HepG2 (cell line): Measurements from ENCODE around the gene HS2ST1. TPM values are rescaled to one million over a fixed set of nuclear protein-coding genes. Genes with fewer than 3 reads are reported as not detected.

Source experiments
- AHR ChIP-seq: IDR thresholded peaks from 2 replicates; pipeline ENCODE4 v1.6.1; 2018; ENCODE audit warnings: missing genetic modification reagents, missing compliant biosample characterization
- ATF7-NPFF ChIP-seq: sonication (generic); formaldehyde crosslinking; IDR thresholded peaks from 2 replicates; pipeline ENCODE4 v1.8.1; 2023; ENCODE audit warnings: mild to moderate bottlenecking, low read depth, missing genetic modification reagents, moderate library complexity
- CBFB ChIP-seq: sonication (generic); formaldehyde crosslinking; IDR thresholded peaks from 2 replicates; pipeline ENCODE4 v1.4.0; 2020; ENCODE audit warnings: missing genetic modification reagents
- CTCF ChIP-seq: sonication (generic); formaldehyde crosslinking; IDR thresholded peaks from 2 replicates; pipeline ENCODE4 v1.5.0; 2020; ENCODE audit warnings: mild to moderate bottlenecking, missing genetic modification reagents, moderate library complexity
- FOXK2 ChIP-seq: fragments of 450-650 bp; IDR thresholded peaks from 2 replicates; pipeline ENCODE4 v1.6.1; 2016
- HMGXB4 ChIP-seq, 2 experiments: sonication (generic) in 1 of 2; formaldehyde crosslinking in 1 of 2; IDR thresholded peaks; 2 replicates each; pipeline versions ENCODE4 v1.4.0 to v1.6.1; 2018 to 2020; ENCODE audit warnings: missing genetic modification reagents in 2 of 2, borderline replicate concordance in 1 of 2, low read depth in 1 of 2, mild to moderate bottlenecking in 1 of 2, missing biosample characterization in 1 of 2
- HNF1B ChIP-seq: sonication (generic); formaldehyde crosslinking; IDR thresholded peaks from 2 replicates; pipeline ENCODE4 v1.5.1; 2020; ENCODE audit warnings: mild to moderate bottlenecking, moderate library complexity, missing genetic modification reagents
- HNRNPLL ChIP-seq: fragments of 200-400 bp; formaldehyde crosslinking; IDR thresholded peaks from 2 replicates; pipeline ENCODE4 v1.6.1; 2017; ENCODE audit warnings: mild to moderate bottlenecking, low read depth, low read length; ENCODE audit not compliant: poor library complexity, severe bottlenecking
- HOXA3 ChIP-seq: sonication (generic); formaldehyde crosslinking; IDR thresholded peaks from 2 replicates; pipeline ENCODE4 v1.5.0; 2020; ENCODE audit warnings: missing genetic modification reagents
- HOXA9 ChIP-seq: sonication (generic); formaldehyde crosslinking; IDR thresholded peaks from 2 replicates; pipeline ENCODE4 v1.8.1; 2022; ENCODE audit warnings: missing genetic modification reagents, mild to moderate bottlenecking, moderate library complexity, borderline replicate concordance
- KDM2A ChIP-seq: sonication (generic); formaldehyde crosslinking; IDR thresholded peaks from 2 replicates; pipeline ENCODE4 v1.4.0; 2020; ENCODE audit warnings: low read depth, missing genetic modification reagents, borderline replicate concordance
- KDM3A ChIP-seq: IDR thresholded peaks from 2 replicates; pipeline ENCODE4 v1.6.1; 2018; ENCODE audit warnings: low read depth, missing compliant biosample characterization
- KDM5B ChIP-seq: sonication (generic); formaldehyde crosslinking; IDR thresholded peaks from 2 replicates; pipeline ENCODE4 v1.4.0; 2020; ENCODE audit warnings: missing genetic modification reagents, mild to moderate bottlenecking, borderline replicate concordance
- NFYB ChIP-seq: sonication (generic); formaldehyde crosslinking; IDR thresholded peaks from 2 replicates; pipeline ENCODE4 v1.4.0; 2020; ENCODE audit warnings: missing genetic modification reagents
- PATZ1 ChIP-seq: sonication (generic); formaldehyde crosslinking; IDR thresholded peaks from 2 replicates; pipeline ENCODE4 v1.4.0; 2020; ENCODE audit warnings: missing genetic modification reagents
- RAD21 ChIP-seq: fragments of 450-650 bp; formaldehyde crosslinking; IDR thresholded peaks from 2 replicates; pipeline ENCODE4 v1.5.0; 2020; ENCODE audit warnings: mild to moderate bottlenecking
- SKI ChIP-seq: fragments of 450-650 bp; IDR thresholded peaks from one replicate; pipeline ENCODE4 v1.6.1; 2018; ENCODE audit warnings: mild to moderate bottlenecking; ENCODE audit not compliant: partially characterized antibody
- SRSF9 ChIP-seq: fragments of 200-400 bp; formaldehyde crosslinking; IDR thresholded peaks from 2 replicates; pipeline ENCODE4 v1.6.1; 2018; ENCODE audit warnings: borderline replicate concordance, mild to moderate bottlenecking, low read depth, low read length; ENCODE audit not compliant: insufficient read depth, poor library complexity, severe bottlenecking
- TEAD3 ChIP-seq: optimal IDR thresholded peaks from 2 replicates; pipeline ENCODE3; 2016; ENCODE audit warnings: borderline replicate concordance
- ZGPAT ChIP-seq: IDR thresholded peaks from 2 replicates; pipeline ENCODE4 v1.6.1; 2016; ENCODE audit warnings: mild to moderate bottlenecking
- ZNF263 ChIP-seq: sonication (generic); formaldehyde crosslinking; IDR thresholded peaks from 2 replicates; pipeline ENCODE4 v1.4.0; 2020; ENCODE audit warnings: missing genetic modification reagents
- polyA plus RNA-seq, 8 experiments: library from polyadenylated mRNA; depleted of rRNA in 3 of 8; stranded (reverse) in 7 of 8; unstranded in 1 of 8; fragments of >200 nt; fragmentation: Illumina TruSeq in 4 of 8; extraction: Trizol in 4 of 8; gene quantifications; 2 replicates each; pipeline versions ENCODE4 v1.2.1 to v1.2.3, GENCODE V29; 2011 to 2016; ENCODE audit warnings: low read depth in 4 of 8, missing spikeins in 1 of 8, mixed read lengths in 1 of 8; ENCODE audit not compliant: insufficient read depth in 1 of 8
- total RNA-seq, 5 experiments: library from RNA; depleted of rRNA; stranded (reverse); fragments of >200 nt; fragmentation: Illumina TruSeq; extraction: Trizol; gene quantifications; 2 replicates each; pipeline ENCODE4 v1.2.3, GENCODE V29; 2016; ENCODE audit warnings: low read depth in 1 of 5

Gene HS2ST1
- total and polyA plus RNA-seq, 2 of the 13 experiments (the other 11 are each of a cell fraction or from before 2014, with no cell fraction given): 22.1 to 58.7 TPM

- TF ChIP-seq SKI (no peak), KDM2A (CRISPR knock-in tag) (peak; percentile 88), ZGPAT (0 out of 2 replicates have a peak, but pooled peaks have one; percentile 32), HNRNPLL (peak; percentile 54), AHR (peak; percentile 55; the same call in 1 of the 2 replicates), ATF7-NPFF (CRISPR knock-in tag) (0 out of 2 replicates have a peak, but pooled peaks have one; percentile 25), CBFB (CRISPR knock-in tag) (no peak), KDM3A (CRISPR knock-in tag) (0 out of 2 replicates have a peak, but pooled peaks have one; percentile 51), RAD21 (peak; percentile 94), TEAD3 (CRISPR knock-in tag) (peak; percentile 26), HNF1B (peak; percentile 68; the same call in 1 of the 2 replicates), KDM5B (peak; percentile 58; the same call in 1 of the 2 replicates), PATZ1 (CRISPR knock-in tag) (peak; percentile 55; the same call in 1 of the 2 replicates), SRSF9 (no peak), HMGXB4 (CRISPR knock-in tag; IDR thresholded peaks at IDR 0.05; ENCODE audit: borderline replicate concordance in 1 of 2, low read depth in 1 of 2) (peak; percentile 80), NFYB (CRISPR knock-in tag) (0 out of 2 replicates have a peak, but pooled peaks have one; percentile 15), CTCF (CRISPR knock-in tag) (peak; percentile 98), HOXA3 (0 out of 2 replicates have a peak, but pooled peaks have one; percentile 20), FOXK2 (no peak), HOXA9 (CRISPR knock-in tag) (no peak), ZNF263 (peak; percentile 97)
These were observed 217.4 kb downstream of the HS2ST1 start (continued) for GRCh38 chr1:87131809-87132283.
